Measurements from ENCODE around the gene ABCB9. TPM values are rescaled to one million over a fixed set of nuclear protein-coding genes. Genes with fewer than 3 reads are reported as not detected.

Gene ABCB9
- total and polyA plus RNA-seq, 8 donors, result 4.5 to 11.8 (median 8.3) TPM

DNA sequence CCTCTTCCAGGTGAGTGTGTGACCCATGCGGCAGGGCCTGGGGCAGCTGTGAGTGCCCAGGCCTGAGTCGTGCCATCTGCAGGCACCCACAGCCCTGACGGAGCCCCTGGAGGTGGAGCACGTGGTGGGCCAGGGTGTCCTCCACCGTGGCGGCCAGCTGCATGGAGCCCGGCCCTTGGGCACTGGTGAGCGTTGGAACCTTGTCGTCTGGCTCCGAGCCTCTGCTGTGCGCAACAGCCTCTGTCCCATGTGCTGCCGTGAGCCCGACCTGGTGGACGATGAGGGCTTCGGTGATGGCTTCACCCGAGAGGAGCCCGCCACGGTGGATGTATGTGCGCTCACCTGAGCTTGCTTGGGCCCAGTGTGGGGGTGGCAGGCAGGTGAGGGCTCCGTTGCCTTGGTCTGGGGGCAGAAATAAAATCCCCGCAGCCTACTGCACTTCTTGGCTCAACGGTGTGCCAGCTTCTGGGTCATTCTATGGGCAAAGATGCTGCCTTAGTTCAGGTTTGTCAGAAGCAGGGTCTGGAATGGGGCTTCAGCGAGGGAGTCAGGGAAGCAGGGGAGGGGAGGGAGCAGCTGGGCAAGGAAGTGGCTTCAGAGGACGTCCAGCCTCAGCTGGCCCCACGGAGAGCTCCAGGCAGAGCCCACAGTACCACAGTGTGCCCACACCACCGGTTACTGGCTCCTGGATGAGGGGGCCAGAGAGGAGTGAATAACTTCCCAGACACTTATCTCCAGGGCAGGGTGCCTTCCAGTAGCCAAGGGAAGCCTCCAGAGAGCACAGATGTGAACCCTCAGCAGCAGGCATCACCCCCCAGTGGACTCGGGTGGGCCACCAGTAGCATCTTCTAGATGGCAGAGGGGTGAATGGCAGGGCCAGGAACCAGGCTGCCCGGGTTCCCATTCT, 13.0 kb upstream of the ABCB9 start:
- Histone ChIP-seq H3K27me3 (no peaks in the 10 kb centered on the region), H3K36me3 (peaks cover 0 to 40% of the 10 kb centered on the region in 2 donors), H3K27ac (peak overlapping the region; percentile 84 to 91), H3K4me3 (peak overlapping the region; percentile 99), H3K4me1 (peaks cover 45 to 76% of the 10 kb centered on the region in 2 donors), H3K9me3 (no peaks in the 10 kb centered on the region)
- intact Hi-C loops (cut with DNase I), result no loop called here
- TF ChIP-seq, protein P1, sequence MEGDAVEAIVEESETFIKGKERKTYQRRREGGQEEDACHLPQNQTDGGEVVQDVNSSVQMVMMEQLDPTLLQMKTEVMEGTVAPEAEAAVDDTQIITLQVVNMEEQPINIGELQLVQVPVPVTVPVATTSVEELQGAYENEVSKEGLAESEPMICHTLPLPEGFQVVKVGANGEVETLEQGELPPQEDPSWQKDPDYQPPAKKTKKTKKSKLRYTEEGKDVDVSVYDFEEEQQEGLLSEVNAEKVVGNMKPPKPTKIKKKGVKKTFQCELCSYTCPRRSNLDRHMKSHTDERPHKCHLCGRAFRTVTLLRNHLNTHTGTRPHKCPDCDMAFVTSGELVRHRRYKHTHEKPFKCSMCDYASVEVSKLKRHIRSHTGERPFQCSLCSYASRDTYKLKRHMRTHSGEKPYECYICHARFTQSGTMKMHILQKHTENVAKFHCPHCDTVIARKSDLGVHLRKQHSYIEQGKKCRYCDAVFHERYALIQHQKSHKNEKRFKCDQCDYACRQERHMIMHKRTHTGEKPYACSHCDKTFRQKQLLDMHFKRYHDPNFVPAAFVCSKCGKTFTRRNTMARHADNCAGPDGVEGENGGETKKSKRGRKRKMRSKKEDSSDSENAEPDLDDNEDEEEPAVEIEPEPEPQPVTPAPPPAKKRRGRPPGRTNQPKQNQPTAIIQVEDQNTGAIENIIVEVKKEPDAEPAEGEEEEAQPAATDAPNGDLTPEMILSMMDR (IDR thresholded peaks at IDR 0.05), result no peak
- DNase-seq (peak in 1 of 4 donors; percentile 71), ATAC-seq (no peak)

DNA sequence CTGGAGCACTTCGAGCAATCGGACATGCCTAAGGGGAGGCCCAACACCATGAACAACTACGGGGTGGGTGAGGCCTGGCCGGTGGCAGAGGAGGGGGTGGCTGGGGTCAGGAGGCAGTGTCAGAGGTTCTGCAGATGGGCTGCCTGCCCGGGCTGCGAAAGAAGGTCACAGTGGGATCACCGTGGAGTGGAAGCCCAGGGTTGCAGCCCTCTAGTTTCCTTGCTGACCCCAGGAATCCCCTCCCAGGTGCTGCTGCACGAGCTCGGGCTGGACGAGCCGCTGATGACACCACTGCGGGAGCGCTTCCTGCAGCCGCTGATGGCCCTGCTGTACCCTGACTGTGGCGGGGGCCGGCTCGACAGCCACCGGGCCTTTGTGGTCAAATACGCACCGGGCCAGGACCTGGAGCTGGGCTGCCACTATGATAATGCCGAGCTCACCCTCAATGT, 12.3 kb upstream of the ABCB9 start:
- H3K27ac ChIP-seq, result no peak overlapping the region
- H3K36me3 ChIP-seq, result peaks cover 0 to 34% of the 10 kb centered on the region in 2 donors
- no peak for ATAC-seq
- no peak overlapping the region for H3K4me3 ChIP-seq
- H3K27me3 ChIP-seq, result no peaks in the 10 kb centered on the region
- intact Hi-C loops (cut with DNase I), result no loop called here
- H3K9me3 ChIP-seq, result no peaks in the 10 kb centered on the region
- DNase-seq, result peak in 1 of 4 donors; percentile 70
- H3K4me1 ChIP-seq, result peaks cover 38 to 75% of the 10 kb centered on the region in 2 donors
- TF ChIP-seq, protein P1 (IDR thresholded peaks at IDR 0.05), result no peak

DNA sequence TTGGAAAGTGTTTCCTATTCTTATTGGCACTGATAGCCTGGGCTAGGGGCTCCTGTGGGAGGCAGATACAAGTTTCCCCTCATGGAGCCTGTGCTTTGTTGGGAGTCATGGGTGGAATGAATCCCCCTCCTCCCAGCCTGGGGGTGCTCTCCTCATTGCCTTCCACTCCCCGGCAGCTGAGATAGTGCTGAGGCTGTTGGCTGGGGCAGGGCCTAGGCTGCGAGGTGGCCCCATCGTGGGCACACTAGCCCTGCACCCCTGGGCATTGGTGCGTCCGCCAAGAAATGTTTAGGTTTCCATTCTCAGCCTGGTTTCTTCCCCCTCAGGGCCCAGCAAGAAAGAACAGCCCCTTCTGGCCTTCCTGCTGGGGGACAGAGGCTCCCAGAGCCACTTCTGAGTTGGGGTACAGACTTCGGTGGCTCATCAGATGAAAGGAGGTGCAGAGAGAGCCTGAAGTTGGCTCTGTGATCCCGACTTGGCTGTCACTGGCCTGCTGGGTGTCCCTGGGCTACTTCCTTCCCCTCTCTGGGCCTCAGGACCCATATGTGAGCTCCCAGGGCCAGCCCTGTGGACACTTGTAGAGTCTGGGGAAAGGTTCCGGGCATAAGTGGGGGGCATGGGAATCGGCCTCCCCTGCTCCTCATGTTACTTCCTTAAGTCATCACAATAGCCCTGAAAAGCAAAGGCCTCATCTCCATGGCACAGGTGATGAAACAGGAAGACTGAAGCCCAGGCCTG, 11.6 kb upstream of the ABCB9 start:
- DNase-seq, result no peak
- peaks cover 34 to 68% of the 10 kb centered on the region in 2 donors for H3K4me1 ChIP-seq

DNA sequence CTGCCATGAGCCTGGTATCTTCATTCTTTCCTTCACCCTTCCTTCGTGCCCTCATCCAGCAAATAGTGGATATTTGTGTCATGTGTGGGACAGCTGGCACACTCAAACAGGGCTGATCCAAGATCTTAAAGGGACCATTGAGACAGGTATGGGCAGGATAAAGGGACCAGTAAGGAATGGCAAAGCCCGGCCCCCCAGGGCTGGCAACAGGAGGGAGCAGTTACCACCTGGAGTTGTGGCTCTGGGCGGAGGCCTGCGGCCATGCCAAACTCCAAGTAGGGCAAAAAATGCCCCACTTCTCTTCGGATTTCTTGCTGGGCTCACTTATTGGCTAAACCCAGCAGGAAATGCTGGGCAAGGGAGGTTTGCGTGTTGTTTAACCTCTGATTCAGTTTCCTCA, 10.9 kb upstream of the ABCB9 start:
- intact Hi-C loops (cut with DNase I), result no loop called here
- Histone ChIP-seq H3K9me3 (no peaks in the 10 kb centered on the region), H3K4me1 (peaks cover 29 to 61% of the 10 kb centered on the region in 2 donors)

More for the DNA sequence above, 11.6 kb upstream of the ABCB9 start:
- intact Hi-C loops (cut with DNase I), result no loop called here
- TF ChIP-seq, protein P1 (IDR thresholded peaks at IDR 0.05), result no peak
- Histone ChIP-seq H3K27me3 (no peaks in the 10 kb centered on the region), H3K9me3 (no peaks in the 10 kb centered on the region), H3K27ac (no peak overlapping the region), H3K36me3 (peaks cover 0 to 28% of the 10 kb centered on the region in 2 donors), H3K4me3 (no peak overlapping the region)
- ATAC-seq, result no peak

More for the DNA sequence above, 10.9 kb upstream of the ABCB9 start:
- Histone ChIP-seq H3K36me3 (peaks cover 0 to 21% of the 10 kb centered on the region in 2 donors), H3K27me3 (no peaks in the 10 kb centered on the region), H3K27ac (no peak overlapping the region), H3K4me3 (no peak overlapping the region)
- TF ChIP-seq, protein P1 (IDR thresholded peaks at IDR 0.05), result no peak
- peak in 1 of 4 donors; percentile 64 for DNase-seq
- no peak for ATAC-seq

Measured in left lung (tissue), 10 donors.